ENCODE measurements around the gene DEPDC4. TPM values are rescaled to one million over a fixed set of nuclear protein-coding genes. Genes with fewer than 3 reads are reported as not detected.

The DEPDC4 gene
- total and polyA plus RNA-seq, 10 of the 15 experiments (the other 5 are each of a cell fraction or from before 2014, with no cell fraction given): 1.5 to 4.7 (median 2.2) TPM

- no peak overlapping the region for H3K4me3 ChIP-seq
- H3K79me2 ChIP-seq (ENCODE audit: control insufficient read depth, insufficient read depth, low read length): no peaks in the 10 kb centered on the region
- 94% methylated on average over 5 of the region's 5 CpGs for WGBS (ENCODE audit: insufficient coverage, insufficient replicate concordance, low lambda C conversion rate, missing lambda C conversion rate)
- no peak for ATAC-seq
- no peaks in the 10 kb centered on the region for H3K36me3 ChIP-seq (ENCODE audit: control insufficient read depth in 2 of 2, insufficient read depth in 2 of 2, low read length in 1 of 2)
- H4K20me1 ChIP-seq (ENCODE audit: control insufficient read depth, insufficient read depth): no peaks in the 10 kb centered on the region
- H3K27ac ChIP-seq (ENCODE audit: control insufficient read depth, insufficient read depth): no peak overlapping the region
- H3K4me2 ChIP-seq (ENCODE audit: control insufficient read depth, insufficient read depth): no peak overlapping the region
- H3K4me1 ChIP-seq (ENCODE audit: control insufficient read depth, insufficient read depth, low read length): no peaks in the 10 kb centered on the region
- H3K9me3 ChIP-seq (replicated peaks; ENCODE audit: control insufficient read depth, insufficient read depth, low read length): no peaks in the 10 kb centered on the region
- DNase-seq (ENCODE audit: low read depth, low spot score): no peak
- H3K9ac ChIP-seq (ENCODE audit: control insufficient read depth, insufficient read depth, low read length): no peak overlapping the region
- ChIA-PET RAD21 (ENCODE audit: unreplicated experiment) (no interaction called here), SMC1A (ENCODE audit: uncharacterized antibody, unreplicated experiment) (no interaction called here), POLR2A (interaction anchor here (0.6 kb wide), 1 partner anchor 289 kb away, joined by 3 read pairs; no protein-coding TSS in a partner anchor), CTCF (no interaction called here)
- FAIRE-seq: no peak
- no peaks in the 10 kb centered on the region for H3K27me3 ChIP-seq (replicated peaks in 1 of 2; ENCODE audit: control insufficient read depth in 2 of 2, insufficient read depth in 2 of 2, low read length in 1 of 2)
- TF ChIP-seq MYB (IDR thresholded peaks at IDR 0.05; ENCODE audit: borderline replicate concordance, low read depth, low read length) (no peak), ATF2 (IDR thresholded peaks at IDR 0.05; ENCODE audit: low read length) (no peak), E4F1 (IDR thresholded peaks at IDR 0.05; ENCODE audit: borderline replicate concordance, partially characterized antibody) (no peak), ZNF207 (IDR thresholded peaks at IDR 0.05; ENCODE audit: borderline replicate concordance) (no peak), RCOR1 (conservative IDR thresholded peaks at IDR 0.05; ENCODE audit: low read depth, low read length) (no peak), RAD21 (IDR thresholded peaks at IDR 0.05; ENCODE audit: insufficient read depth, low read depth, low read length) (no peak), SUPT20H (IDR thresholded peaks at IDR 0.05; ENCODE audit: borderline replicate concordance, control insufficient read depth, low read depth, low read length) (no peak), NBN (IDR thresholded peaks at IDR 0.05) (no peak), MAX (IDR thresholded peaks at IDR 0.05; ENCODE audit: low read depth, low read length) (no peak), GATAD2B (conservative IDR thresholded peaks at IDR 0.05; ENCODE audit: low read depth) (no peak), FOS (IDR thresholded peaks at IDR 0.05; ENCODE audit: borderline replicate concordance, extremely low read depth, insufficient read length) (no peak)
- in situ Hi-C loops (cut with MboI): no loop called here
- no peak overlapping the region for H2AFZ ChIP-seq (ENCODE audit: control insufficient read depth, low read depth, low read length)
- no TSS peak for BruUV-seq (replicated peaks)
- intact Hi-C loops (cut with micrococcal nuclease; ENCODE audit: unreplicated experiment): no loop called here
Measured at GRCh38 chr12:100243137-100243536, 23.7 kb downstream of the DEPDC4 start.
